ENCODE data around the gene IL16.
"Not testable (repeated sequence)": the region's sequence is repeated elsewhere in the genome, so short reads cannot be mapped to it uniquely, and the experiment has no call there.

IL16 gene

GRCh38 chr15:81317642-81318017, 121.0 kb downstream of the IL16 start:
- DNase-seq, result no peak

- DNase-seq, result no peak
Observed at GRCh38 chr15:81321667-81322066, 125.0 kb downstream of the IL16 start.

- DNase-seq, result no peak
Observed at GRCh38 chr15:81322676-81323253, 126.1 kb downstream of the IL16 start.

GRCh38 chr15:81323559-81323943, 126.9 kb downstream of the IL16 start:
- DNase-seq, result no peak

GRCh38 chr15:81323944-81324881, 127.5 kb downstream of the IL16 start, which contains the start of gene STARD5:
STARD5 (minus strand) TSS chr15:81324141; CDS start chr15:81324099, 42 bp downstream.
- DNase-seq, result peak; percentile 80 to 85

- no peak for DNase-seq
Observed at GRCh38 chr15:81326466-81327212, 130.0 kb downstream of the IL16 start.

- DNase-seq, result no peak
Observed at GRCh38 chr15:81327516-81327915, 130.8 kb downstream of the IL16 start.

GRCh38 chr15:81329446-81329845, 132.8 kb downstream of the IL16 start:
- DNase-seq, result no peak

GRCh38 chr15:81330366-81331090, 133.8 kb downstream of the IL16 start:
- no peak for DNase-seq

- not testable (repeated sequence) for DNase-seq
Observed at GRCh38 chr15:81331141-81331540, 134.5 kb downstream of the IL16 start.

- DNase-seq, result no peak
Observed at GRCh38 chr15:81331600-81331999, 134.9 kb downstream of the IL16 start.

GRCh38 chr15:81332326-81332725, 135.6 kb downstream of the IL16 start:
- DNase-seq, result no peak

GRCh38 chr15:81333363-81333762, 136.7 kb downstream of the IL16 start:
- DNase-seq, result no peak

- no peak for DNase-seq
Observed at GRCh38 chr15:81334768-81335435, 138.2 kb downstream of the IL16 start.

GRCh38 chr15:81335631-81336030, 139.0 kb downstream of the IL16 start:
- no peak for DNase-seq

GRCh38 chr15:81336568-81336967, 139.9 kb downstream of the IL16 start:
- no peak for DNase-seq

- DNase-seq, result no peak
Observed at GRCh38 chr15:81337241-81337640, 140.6 kb downstream of the IL16 start.

GRCh38 chr15:81337713-81338157, 141.1 kb downstream of the IL16 start:
- DNase-seq, result no peak

- DNase-seq, result peak in 1 of 2 donors; percentile 10
Observed at GRCh38 chr15:81338170-81339007, 141.7 kb downstream of the IL16 start.

- DNase-seq, result no peak
Observed at GRCh38 chr15:81339321-81339720, 142.6 kb downstream of the IL16 start.

GRCh38 chr15:81339851-81340250, 143.2 kb downstream of the IL16 start:
- no peak for DNase-seq

Measured in bone marrow (tissue), 2 donors.